GM19240 (cell line): ENCODE results near the gene ARHGAP30.
A peak's percentile ranks its signal among the peaks of the same experiment; 100 is the strongest.
"Not testable (repeated sequence)": the region's sequence is repeated elsewhere in the genome, so short reads cannot be mapped to it uniquely, and the experiment has no call there.

ENCODE experiments used
- DNase-seq: peaks from one replicate; pipeline ENCODE4 v3.0.0; 2011; ENCODE audit warnings: low spot score; ENCODE audit not compliant: insufficient read length

Gene ARHGAP30

DNA sequence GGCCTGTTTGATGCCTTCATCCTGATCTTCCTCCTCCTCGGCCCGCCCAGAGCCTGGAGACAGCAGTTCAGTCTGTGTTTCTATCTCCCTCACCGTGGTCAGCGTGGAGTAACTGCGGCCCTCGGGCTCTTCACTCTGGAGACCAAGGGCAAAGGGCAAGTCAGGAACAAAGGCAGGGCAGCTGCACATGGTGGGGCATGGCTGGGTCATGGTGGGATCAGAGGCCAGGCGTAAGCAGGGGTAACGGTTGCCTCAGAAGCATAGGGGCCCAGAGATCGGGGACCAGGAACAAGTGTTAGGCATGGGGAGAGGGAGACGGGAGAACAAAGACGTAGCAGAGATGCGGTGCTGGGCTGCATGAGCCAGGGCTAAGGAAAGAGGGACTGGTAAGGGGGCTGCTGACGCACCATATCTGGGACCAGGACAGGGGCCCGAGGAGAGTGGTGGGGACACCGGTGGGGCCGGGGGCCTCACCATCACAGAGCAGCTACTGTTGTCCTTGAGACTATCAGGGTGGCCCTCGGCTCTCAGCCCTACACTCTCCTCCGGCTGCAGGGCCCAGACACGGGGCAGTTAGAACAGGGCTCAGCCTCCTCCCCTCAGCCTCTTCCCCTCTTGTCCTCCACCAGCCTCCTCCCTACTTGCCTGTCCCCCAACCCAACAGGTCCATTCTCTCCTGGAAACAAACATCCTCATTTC, 3.2 kb upstream of the ARHGAP30 start:
- DNase-seq = no peak

DNA sequence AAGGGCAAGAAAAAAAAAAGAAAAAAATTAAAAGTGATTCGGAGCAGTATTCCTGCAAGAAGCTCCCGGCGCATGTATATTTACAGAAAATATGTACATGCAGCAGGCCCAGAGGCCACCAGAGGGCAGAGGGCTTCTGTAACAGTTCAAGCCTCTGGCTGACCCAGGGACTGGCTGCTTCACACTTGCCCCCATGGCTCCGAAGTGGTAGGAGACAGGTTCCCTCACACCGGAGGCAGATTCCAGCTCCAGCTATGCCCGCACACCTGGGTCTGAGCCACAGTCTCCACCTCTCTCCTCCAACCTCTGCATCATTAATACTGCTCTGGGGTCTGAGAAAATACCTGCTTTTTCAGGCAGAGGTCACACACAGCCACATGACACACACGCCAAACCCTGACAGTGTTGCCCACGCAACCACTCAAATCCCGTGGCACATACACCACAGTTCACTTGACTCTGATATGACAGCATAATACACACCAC, 2.2 kb upstream of the ARHGAP30 start:
- peak; percentile 65 for DNase-seq

DNA sequence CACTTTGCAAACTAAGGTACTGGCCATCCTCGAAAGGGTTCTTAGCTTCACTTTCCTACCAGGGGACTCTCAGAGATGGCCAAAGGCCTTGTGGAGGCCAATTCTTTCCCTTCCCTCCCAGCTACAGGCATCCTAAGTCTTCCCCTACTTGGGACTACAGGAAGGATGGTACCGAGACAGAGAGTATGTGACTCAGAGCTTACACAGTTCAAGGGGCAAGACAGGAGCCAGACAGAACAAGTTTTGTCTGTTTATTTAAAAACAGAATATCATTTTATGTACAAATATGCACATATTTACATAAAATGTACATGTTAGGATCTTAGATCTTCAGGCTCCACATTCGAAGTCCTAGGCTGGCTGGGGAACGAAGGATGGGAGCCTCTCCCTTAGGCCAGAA, 1.1 kb upstream of the ARHGAP30 start:
- no peak for DNase-seq

DNA sequence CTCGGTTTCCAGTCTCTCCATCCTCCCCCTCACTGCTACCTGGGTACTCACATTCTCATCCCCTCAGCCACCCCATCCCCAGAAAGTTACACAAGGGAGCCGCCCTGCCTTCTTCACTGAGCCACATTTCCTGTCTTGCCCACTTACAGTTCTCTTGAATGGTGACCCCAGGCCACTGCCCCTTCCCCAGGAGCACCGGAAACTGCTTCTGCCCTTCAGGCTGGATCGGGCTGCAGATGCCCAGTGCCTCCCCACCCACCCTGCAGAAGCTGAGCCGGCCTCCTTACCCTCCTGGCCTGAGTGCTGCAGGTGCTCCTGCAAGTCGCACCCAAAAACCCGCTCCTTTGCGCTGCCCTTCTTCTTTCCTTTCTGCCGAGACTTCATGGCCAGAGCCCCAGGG, 450 bp downstream of the ARHGAP30 start:
- no peak for DNase-seq

DNA sequence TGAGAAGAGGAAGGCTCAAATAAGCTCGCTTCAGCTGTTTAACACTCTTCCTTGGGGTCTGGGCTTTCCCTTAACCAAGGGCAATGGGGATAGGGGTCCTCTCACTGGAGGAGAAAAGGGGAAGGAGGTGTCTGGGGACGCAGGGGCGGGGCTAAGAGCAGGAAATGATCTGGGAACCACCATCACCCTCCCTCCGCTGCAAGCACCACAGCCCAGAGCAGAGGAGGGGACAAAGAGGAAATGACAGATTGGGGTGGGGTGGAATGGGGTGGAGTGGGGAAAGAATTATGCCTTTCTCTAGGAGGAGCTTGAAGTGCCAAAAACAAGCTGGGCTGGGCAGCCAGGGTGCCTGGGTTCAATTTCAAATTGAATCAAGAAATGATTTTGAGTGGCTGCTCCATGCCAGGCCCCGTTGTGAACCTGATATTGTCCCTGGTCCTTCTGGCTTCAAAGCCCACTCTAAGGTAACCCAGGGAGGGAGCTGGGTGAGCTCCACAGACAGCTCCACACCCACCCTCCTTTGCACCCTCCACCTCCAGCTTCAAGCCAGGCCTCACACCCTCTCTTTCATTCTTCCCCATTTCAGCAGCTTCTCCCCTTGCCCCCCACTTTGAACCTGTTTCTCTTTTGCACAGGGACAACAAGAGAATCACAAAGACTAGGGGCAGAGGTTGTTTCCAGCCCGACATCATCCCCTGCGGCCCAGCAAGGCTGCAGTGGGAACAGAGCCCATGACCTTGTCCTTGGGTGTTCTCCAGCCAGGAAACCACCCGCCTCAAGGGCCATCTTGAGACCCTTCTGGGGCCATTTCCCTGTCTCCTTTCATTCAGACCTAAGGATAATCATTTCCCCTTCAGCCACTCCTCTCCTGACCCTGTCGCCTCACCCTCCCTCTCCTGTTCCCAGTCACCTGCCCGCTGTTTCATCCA, 1.1 kb downstream of the ARHGAP30 start:
- DNase-seq = peak; percentile 70

DNA sequence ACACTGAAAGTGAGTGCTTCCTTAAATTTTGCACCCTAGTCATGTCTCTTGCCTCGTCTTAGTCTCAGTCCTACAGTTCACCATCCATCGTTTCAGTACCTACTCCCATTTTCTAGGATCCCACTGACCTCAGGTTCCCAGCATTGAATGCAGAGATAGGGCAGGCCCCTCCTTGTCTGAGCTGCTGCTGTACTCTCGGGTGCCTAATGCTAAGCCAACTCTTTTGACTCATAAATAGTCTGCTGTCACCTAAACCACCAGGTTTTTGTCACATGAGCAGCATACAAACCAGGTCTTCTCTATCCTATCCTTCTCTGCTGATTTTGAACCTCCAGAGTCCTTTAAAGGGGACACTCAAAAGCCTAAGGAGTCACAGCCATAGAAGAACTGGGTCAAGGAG, 3.0 kb downstream of the ARHGAP30 start:
- no peak for DNase-seq

DNA sequence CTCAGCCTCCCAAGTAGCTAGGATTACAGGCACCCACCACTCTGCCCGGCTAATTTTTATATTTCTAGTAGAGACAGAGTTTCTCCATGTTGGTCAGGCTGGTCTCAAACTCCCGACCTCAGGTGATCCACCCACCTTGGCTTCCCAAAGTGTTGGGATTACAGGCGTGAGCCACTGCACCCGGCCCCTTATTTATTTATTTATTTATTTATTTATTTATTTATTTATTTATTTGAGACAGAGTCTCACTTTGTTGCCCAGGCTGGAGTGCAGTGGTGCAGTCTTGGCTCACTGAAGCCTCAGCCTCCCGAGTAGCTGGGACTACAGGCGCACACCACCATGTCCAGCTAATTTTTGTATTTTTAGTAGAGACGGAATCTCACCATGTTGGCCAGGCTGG, 4.0 kb downstream of the ARHGAP30 start:
- DNase-seq = not testable (repeated sequence)

DNA sequence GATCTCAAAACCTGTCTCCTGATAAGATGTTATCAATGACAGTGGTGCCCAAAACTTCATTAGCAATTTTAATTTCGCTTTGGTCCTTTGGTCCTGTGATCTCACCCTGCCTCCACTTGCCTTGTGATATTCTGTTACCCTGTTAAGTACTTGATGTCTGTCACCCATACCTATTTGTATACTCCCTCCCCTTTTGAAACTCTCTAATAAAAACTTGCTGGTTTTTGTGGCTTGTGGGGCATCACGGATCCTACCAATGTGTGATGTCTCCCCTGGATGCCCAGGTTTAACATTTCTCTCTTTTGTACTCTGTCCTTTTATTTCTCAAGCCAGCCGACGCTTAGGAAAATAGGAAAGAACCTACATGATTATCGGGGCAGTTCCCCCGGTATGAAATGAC, 5.8 kb downstream of the ARHGAP30 start:
- not testable (repeated sequence) for DNase-seq

DNA sequence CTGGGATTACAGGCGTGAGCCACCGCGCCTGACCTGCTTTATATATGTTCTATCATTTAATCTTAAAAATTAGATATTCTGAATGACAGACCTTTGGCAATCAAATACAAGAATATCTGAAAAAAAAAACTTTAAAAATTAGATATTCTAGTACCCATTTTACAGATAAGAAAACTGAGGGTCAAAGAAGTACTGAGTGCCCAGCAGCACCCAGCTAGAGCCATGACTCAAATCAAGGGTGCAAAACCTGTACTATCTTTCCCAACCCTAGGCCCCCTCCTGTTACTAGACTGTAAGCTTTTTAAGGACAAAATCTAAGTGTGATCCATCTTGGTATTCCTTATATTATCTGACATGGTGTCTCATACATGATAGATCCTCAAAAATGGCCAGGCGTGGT, 8.3 kb downstream of the ARHGAP30 start:
- DNase-seq = no peak

DNA sequence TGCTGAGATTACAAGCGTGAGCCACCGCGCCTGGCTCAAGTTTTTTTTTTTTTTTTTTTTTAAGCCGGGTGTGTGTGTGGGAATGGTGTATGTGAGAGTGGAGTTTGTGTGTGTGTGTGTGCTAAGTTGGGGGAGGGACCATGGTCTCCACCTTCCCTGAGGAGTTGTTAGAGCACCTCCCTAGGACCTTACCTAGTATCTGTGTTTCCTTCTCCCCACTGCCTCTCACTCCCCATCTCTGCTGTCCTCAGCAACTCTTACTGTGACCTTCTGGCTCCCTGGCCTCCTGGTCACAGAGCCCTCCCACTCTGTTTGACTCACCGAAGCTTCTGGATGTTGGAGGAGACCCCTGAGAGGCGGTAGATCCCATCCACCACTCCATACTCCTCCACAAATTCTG, 10.4 kb downstream of the ARHGAP30 start:
- DNase-seq = no peak

DNA sequence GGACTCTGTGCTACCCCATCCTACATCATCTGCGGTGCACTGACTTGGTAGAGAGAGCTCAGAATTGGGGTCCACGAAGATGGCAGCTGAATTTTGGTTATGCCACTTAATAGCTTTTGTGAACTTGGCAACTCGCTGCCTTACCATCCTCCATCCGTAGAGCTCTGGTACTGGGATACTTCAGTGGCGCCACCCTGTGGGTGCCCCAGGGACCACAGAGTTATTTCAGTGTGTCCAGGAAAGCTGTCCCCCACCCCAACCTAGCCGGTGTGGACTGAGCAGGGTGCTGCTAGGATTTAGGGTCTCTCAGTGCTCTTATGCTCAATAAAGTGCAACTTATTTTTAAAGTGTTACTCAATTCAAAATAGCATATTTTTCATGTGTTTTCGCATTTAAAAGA, 14.9 kb downstream of the ARHGAP30 start:
- no peak for DNase-seq

DNA sequence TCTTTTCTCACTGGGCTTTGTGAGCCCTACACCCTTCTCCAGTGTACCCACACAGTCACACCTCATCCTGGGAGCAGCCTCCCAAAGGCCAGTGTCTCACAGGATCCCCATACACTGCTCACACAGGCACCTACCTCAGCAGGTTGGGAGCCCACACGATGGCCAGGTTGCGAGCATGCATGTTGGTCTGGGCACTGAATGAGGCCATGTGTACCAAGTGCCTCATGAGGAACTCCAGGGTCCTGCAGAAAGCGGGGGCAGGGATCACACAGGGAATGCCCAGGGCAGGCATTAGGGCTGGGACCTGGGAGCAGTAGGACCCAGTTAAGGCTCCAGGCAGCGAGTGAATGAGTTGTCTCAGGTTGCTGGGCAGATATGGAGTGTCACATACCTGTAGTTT, 15.5 kb downstream of the ARHGAP30 start:
- no peak for DNase-seq

DNA sequence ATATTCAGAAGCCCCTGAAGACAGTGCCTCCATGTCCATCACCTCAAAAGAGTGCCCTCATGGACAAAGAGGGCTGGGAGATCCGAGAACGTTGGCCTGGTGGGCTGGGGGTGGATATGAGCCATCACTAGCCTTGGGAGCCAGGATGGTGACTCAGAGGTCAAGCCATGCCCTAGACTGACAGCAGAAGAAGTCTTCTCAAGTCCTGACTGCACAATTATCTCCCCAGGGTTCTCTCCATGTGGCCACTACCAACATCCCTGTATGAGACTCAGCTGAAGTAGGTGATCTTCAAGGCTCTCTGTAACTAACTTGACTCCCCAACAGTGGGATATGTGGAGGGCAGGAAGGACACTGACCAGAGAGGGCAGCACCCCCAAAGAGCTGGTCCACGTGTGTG, 16.8 kb downstream of the ARHGAP30 start:
- no peak for DNase-seq

DNA sequence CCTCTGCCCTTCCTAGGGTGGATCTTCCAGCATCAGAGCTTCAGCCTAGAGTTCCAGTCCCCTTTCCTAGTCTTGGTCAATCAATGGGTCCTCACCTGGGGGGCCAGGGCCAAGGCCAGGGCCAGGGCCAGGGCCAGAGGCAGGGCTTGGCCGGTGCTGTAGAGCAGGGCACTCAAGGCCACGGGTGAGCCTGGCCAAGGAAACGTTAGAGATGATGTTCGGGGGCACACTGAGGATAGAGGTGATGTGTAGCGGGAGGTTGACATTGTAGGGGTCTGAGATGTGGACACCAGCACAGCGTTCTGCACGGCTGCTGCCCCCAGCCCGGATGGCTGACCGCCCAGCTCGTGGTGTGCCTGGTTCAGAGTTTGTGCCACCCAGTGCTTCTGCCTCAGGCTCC, 18.5 kb downstream of the ARHGAP30 start:
- no peak for DNase-seq

DNA sequence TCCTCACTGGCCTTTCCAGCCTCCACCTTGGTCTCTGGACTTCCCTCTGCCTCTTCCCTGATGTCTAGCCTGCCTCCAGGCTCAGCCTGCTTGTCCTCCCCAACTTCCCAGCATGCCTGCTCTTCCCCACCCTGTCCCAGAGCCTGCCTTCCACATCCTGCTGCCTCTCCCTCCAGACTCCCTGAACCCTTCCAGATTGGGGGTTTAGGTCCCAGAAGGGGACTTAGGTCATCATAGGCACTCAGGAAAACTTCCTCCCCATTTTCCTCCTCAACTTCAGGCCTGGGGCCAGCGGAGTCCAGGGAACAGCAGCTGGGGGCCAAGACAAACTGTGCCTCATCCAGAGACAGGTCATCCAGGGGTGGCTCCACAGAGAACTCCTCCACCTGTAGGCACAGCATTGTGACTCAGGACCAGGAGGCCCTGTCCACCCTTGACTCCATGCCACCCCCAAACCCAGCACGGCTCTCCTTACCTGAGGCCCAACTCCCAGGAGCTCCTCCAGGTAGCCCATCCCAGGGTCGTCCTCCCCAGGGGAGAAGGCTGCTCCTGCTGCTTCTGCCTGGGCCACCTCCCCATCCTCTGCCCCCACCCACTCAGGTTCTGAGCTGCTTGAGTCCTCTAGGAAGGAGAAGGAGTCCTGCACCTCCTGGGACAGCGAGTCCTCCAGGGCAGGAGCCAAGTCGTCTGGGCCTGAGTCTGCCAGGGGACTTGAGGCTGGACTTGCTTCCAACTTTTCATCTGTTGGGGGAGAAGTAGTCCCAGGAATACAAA, 20.6 kb downstream of the ARHGAP30 start:
- DNase-seq = no peak

DNA sequence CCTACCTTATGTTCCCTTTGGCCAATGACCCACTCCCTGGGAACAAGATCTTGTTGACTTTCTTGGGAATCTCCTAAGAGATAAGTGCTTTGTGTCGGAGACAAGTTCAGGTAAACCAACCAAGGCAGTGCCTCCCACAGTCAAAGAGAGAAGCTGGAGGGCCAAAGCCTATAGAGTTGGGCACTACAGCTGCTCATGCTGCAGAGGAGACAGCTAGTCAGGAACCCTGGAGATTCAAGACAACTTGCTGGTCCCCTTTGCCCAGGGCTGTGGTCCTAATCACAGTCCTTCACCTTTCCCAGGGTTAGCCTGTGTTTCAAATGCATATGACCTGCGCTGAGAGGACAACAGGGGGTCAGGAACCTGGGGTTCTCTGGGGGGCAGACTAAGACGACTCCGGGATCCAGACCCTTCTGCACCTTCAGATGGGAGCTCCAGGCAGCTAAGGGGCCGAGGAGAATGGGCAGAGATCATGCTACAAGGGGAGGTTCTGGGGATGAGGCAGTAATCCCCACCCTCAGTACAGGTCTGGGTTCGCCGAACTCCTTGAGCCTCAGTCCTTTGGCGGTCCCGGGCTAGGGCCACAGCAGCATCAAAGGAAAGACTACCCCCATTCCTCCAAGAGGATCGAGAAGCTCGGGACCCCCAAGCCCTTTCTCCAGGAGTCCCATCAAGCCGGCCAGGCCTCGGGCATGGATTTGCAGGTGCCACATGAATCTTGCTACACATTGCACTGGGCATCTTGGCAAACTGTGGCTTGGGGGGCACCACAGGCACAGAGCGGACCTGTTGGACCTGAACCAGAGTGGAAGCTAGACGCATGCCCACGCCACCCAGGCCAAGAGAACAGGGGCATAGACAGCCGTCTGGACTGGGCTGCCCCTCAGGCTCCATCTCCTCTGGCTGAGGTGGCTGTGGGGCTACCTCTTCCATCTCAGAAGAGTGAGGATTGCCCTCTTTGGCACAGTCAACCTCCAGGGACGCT, 22.0 kb downstream of the ARHGAP30 start:
- DNase-seq = no peak

DNA sequence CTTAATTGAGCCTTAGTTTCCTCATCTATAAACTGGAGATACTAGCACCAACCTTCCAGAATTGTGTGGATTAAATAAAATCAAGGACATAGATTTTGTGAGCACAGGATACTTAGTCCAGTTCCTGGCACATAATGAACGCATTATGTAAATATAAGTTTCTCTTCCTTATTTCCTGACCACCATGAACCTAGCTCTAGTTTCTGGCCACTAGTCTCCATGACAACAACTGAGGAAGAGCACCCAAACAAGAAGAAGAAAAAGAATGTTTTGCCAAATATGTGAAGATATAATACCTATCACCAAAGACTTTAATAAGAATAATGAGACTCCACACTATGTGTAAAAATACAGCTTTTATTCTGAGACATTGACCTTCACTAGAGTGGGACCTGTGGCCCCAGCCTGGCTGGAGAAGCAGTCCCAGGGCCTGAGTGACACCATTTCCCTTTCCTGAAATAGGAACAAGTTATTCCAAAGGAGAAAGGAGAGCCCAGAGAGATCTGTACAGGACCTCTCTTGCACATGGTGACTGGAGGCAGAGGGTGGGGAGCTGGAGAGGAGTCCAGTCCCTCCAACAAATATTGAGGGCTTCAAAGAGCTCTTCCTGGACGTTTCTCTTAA, 23.0 kb downstream of the ARHGAP30 start:
- no peak for DNase-seq

DNA sequence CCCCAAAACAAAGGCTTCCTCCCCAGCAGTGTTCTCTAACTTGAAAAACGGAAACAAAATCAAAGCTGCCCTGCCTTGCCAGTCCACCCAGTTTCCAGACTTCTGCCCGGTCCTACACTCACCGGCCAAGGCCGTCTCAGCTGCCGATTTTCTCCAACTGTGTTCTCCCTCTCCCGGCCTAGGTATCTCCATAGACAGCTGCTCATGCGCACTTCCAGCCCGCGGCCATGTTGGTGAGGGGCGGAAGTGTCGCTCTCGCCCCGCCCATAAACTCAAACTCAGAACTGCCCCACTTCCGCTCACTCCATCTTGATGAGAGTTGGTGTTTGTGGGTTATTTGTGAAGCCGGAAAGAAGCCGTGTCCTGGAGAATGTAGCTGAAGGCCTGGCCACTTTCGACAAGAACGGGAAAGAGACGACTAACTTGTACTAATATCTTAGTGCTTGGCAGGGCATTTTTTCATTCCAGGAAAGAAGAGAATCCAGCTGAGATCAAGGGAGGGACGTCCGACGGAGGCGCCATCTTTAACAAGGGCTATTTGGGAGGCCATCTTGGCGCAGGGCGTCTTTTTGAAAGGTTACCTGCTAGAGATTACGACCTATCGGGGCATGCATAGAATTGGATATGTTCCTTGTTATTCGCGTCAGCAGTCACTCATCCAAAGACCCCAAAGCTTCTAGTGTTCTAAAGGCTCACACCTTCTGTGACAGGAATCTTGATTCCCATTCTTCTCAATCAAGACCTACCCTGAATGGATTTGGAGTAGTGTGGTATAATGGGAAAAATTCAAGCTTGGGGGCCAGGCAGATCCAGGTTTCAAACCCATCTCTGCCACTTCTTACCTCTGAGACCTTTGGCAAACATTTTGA, 23.7 kb downstream of the ARHGAP30 start, which contains the start of gene USF1:
TSS of gene USF1 (minus strand) at position 242 of the 869 bp plus-strand sequence. CDS start 2,702 bp downstream, outside the sequence.
- peak; percentile 76 for DNase-seq
